Liver (tissue), 10 donors: ENCODE measurements around the gene KRTAP22-1. TPM values are rescaled to one million over a fixed set of nuclear protein-coding genes. Genes with fewer than 3 reads are reported as not detected.

Source experiments
- DNase-seq: peaks from one replicate; pipeline ENCODE4 v3.0.0-alpha.2; 2017; ENCODE audit warnings: low spot score
- H3K27ac ChIP-seq, 2 donors: one replicate each; pipeline ENCODE4 v1.7.0; 2013; ENCODE audit warnings: inconsistent platforms in 2 of 2, low read length in 2 of 2, control low read depth in 1 of 2, low read depth in 1 of 2, mild to moderate bottlenecking in 1 of 2
- H3K27me3 ChIP-seq, 4 donors: one replicate each; pipeline versions ENCODE4 v1.6.1 to v1.7.0; 2013; ENCODE audit warnings: low read length in 3 of 4, inconsistent platforms in 1 of 4, mild to moderate bottlenecking in 1 of 4, moderate library complexity in 1 of 4; ENCODE audit not compliant: control insufficient read depth in 4 of 4, insufficient read depth in 4 of 4
- H3K36me3 ChIP-seq, 4 donors: one replicate each; pipeline versions ENCODE4 v1.6.1 to v1.7.0; 2013; ENCODE audit warnings: low read length in 3 of 4, mild to moderate bottlenecking in 3 of 4, low read depth in 1 of 4, moderate library complexity in 1 of 4; ENCODE audit not compliant: control insufficient read depth in 4 of 4, insufficient read depth in 3 of 4
- H3K4me1 ChIP-seq, 4 donors: one replicate each; pipeline versions ENCODE4 v1.6.1 to v1.7.0; 2013; ENCODE audit warnings: low read length in 3 of 4, mild to moderate bottlenecking in 3 of 4, moderate library complexity in 1 of 4; ENCODE audit not compliant: control insufficient read depth in 4 of 4, insufficient read depth in 4 of 4
- H3K4me3 ChIP-seq, 3 donors: one replicate each; pipeline versions ENCODE4 v1.6.1 to v1.7.0; 2013; ENCODE audit warnings: low read length in 3 of 3, control low read depth in 1 of 3, low read depth in 1 of 3, mild to moderate bottlenecking in 1 of 3
- H3K9ac ChIP-seq, 2 donors: one replicate each; pipeline ENCODE4 v1.7.0; 2013; ENCODE audit warnings: low read length in 2 of 2, mild to moderate bottlenecking in 2 of 2, moderate library complexity in 2 of 2, control low read depth in 1 of 2, low read depth in 1 of 2
- H3K9me3 ChIP-seq, 4 donors: one replicate each; pipeline versions ENCODE4 v1.6.1 to v1.7.0; 2013; ENCODE audit warnings: low read length in 3 of 4; ENCODE audit not compliant: control insufficient read depth in 4 of 4
- EGR1 ChIP-seq, 2 donors: IDR thresholded peaks; 2 replicates each; pipeline ENCODE4 v1.6.1; 2016 to 2018; ENCODE audit warnings: antibody characterized with exemption in 2 of 2, low read depth in 2 of 2
- FOXA2 ChIP-seq: IDR thresholded peaks from 2 replicates; pipeline ENCODE4 v1.6.1; 2016; ENCODE audit warnings: antibody characterized with exemption
- GABPA ChIP-seq, 2 donors: IDR thresholded peaks in 1 of 2; conservative IDR thresholded peaks in 1 of 2; 2 replicates each; pipeline ENCODE4 v1.6.1; 2016; ENCODE audit warnings: antibody characterized with exemption in 2 of 2, mild to moderate bottlenecking in 1 of 2, moderate library complexity in 1 of 2
- HNF4A ChIP-seq, 2 donors: conservative IDR thresholded peaks; 2 replicates each; pipeline ENCODE4 v1.6.1; 2016; ENCODE audit warnings: antibody characterized with exemption in 2 of 2, mild to moderate bottlenecking in 2 of 2
- HNF4G ChIP-seq: IDR thresholded peaks from 2 replicates; pipeline ENCODE4 v1.6.1; 2016; ENCODE audit warnings: antibody characterized with exemption
- JUND ChIP-seq, 2 donors: IDR thresholded peaks; 2 replicates each; pipeline ENCODE4 v1.6.1; 2016; ENCODE audit warnings: antibody characterized with exemption in 2 of 2
- NR2F2 ChIP-seq: IDR thresholded peaks from 2 replicates; pipeline ENCODE4 v1.6.1; 2016; ENCODE audit warnings: antibody characterized with exemption
- RAD21 ChIP-seq, 2 donors: IDR thresholded peaks; 2 replicates each; pipeline ENCODE4 v1.6.1; 2016; ENCODE audit warnings: antibody characterized with exemption in 2 of 2, mild to moderate bottlenecking in 2 of 2
- RXRA ChIP-seq, 2 donors: IDR thresholded peaks; 2 replicates each; pipeline ENCODE4 v1.6.1; 2017 to 2018; ENCODE audit warnings: antibody characterized with exemption in 2 of 2, mild to moderate bottlenecking in 1 of 2
- TAF1 ChIP-seq: conservative IDR thresholded peaks from 2 replicates; pipeline ENCODE4 v1.6.1; 2016; ENCODE audit warnings: antibody characterized with exemption, mild to moderate bottlenecking
- WGBS: extraction: QIAGEN DNeasy Blood & Tissue Kit; methylation state at CpG from one replicate; pipeline ENCODE4 v1.1.7; 2013; 5-methylcytosine and 5-hydroxymethylcytosine counted together
- polyA plus RNA-seq, 2 donors: library from polyadenylated mRNA; stranded (reverse) in 1 of 2; unstranded in 1 of 2; fragments of 200-250 nt in 1 of 2; fragments of >200 nt in 1 of 2; fragmentation: Nextera tagmentation in 1 of 2; extraction: Ambion mirVana in 1 of 2; gene quantifications; one replicate each; pipeline versions ENCODE4 v1.2.1 to v1.2.3, GENCODE V29; 2013 to 2015
- small RNA-seq: library from RNA; depleted of rRNA; stranded (forward); fragments of <200 nt; gene quantifications from one replicate; pipeline ENCODE3, GENCODE V24; 2014
- total RNA-seq, 2 donors: library from RNA; depleted of rRNA; stranded (reverse); fragments of >200 nt; gene quantifications; one replicate each; pipeline ENCODE4 v1.2.3, GENCODE V29; 2014
- TF ChIP-seq, protein P1 (sequence below): IDR thresholded peaks from 2 replicates; pipeline ENCODE4 v1.6.1; 2016; ENCODE audit warnings: antibody characterized with exemption
- TF ChIP-seq, protein P2 (sequence below): IDR thresholded peaks from 2 replicates; pipeline ENCODE4 v1.6.1; 2016; ENCODE audit warnings: antibody characterized with exemption
- TF ChIP-seq, protein P3 (sequence below): IDR thresholded peaks from 2 replicates; pipeline ENCODE4 v1.6.1; 2016; ENCODE audit warnings: antibody characterized with exemption
- TF ChIP-seq, protein P4 (sequence below): fragments of 150-350 bp; IDR thresholded peaks from 2 replicates; pipeline ENCODE4 v1.5.1; 2017; ENCODE audit warnings: improper control_type of control experiment, low read depth, low read length; ENCODE audit not compliant: missing input control
- donor health status: healthy.
- donor health status: healthy.
- donor health status: healthy.
- donor health status: healthy.
- donor health status: healthy.

KRTAP22-1 gene
- total and polyA plus RNA-seq, 4 donors: not detected

- TF ChIP-seq, protein P1, sequence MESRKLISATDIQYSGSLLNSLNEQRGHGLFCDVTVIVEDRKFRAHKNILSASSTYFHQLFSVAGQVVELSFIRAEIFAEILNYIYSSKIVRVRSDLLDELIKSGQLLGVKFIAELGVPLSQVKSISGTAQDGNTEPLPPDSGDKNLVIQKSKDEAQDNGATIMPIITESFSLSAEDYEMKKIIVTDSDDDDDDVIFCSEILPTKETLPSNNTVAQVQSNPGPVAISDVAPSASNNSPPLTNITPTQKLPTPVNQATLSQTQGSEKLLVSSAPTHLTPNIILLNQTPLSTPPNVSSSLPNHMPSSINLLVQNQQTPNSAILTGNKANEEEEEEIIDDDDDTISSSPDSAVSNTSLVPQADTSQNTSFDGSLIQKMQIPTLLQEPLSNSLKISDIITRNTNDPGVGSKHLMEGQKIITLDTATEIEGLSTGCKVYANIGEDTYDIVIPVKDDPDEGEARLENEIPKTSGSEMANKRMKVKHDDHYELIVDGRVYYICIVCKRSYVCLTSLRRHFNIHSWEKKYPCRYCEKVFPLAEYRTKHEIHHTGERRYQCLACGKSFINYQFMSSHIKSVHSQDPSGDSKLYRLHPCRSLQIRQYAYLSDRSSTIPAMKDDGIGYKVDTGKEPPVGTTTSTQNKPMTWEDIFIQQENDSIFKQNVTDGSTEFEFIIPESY: no peak
- TF ChIP-seq, protein P2, sequence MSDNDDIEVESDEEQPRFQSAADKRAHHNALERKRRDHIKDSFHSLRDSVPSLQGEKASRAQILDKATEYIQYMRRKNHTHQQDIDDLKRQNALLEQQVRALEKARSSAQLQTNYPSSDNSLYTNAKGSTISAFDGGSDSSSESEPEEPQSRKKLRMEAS: no peak
- TF ChIP-seq, protein P3, sequence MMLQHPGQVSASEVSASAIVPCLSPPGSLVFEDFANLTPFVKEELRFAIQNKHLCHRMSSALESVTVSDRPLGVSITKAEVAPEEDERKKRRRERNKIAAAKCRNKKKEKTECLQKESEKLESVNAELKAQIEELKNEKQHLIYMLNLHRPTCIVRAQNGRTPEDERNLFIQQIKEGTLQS: no peak
- TF ChIP-seq FOXA2 (no peak), EGR1 (IDR thresholded peaks at IDR 0.05; ENCODE audit: low read depth in 2 of 2) (no peak), HNF4G (no peak)
Measured at GRCh38 chr21:30642564-30642963, 41.7 kb downstream of the KRTAP22-1 start, which contains the start of gene KRTAP20-3 (continued).

DNA sequence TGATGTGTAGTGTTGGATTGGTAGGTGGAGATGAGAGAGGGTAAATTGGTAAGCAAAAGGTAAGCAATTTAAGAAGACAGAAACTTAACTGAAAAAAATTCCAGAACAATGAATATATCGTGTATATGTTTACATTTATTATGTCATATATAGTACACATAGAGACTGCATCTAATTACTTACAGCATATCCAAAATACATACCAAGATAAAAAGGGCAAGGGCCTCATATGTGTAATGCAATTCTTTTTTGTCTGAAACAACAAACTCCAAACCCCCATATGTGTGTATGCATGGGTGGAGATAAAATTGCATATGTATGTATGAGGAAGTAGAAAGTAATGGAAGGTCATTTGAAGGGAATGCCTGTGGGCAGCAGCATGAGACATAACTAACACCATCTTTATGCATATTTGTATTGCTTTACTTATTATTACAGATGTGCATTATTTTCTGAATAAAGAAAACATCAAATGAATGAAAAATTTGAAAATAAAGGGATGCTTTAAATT is 46.1 kb downstream of the KRTAP22-1 start:
- WGBS: 72% methylated on average over 1 of the region's 1 CpG
- H3K9me3 ChIP-seq: no peaks in the 10 kb centered on the region
- peaks cover 0 to 3% (median 0%) of the 10 kb centered on the region in 4 donors for H3K27me3 ChIP-seq
- H3K4me1 ChIP-seq: no peaks in the 10 kb centered on the region
- H3K27ac ChIP-seq: no peak overlapping the region
- no peaks in the 10 kb centered on the region for H3K36me3 ChIP-seq
- no peak for DNase-seq
- H3K4me3 ChIP-seq: no peak overlapping the region
- no peak overlapping the region for H3K9ac ChIP-seq
- TF ChIP-seq TAF1: no peak
- no peak for TF ChIP-seq HNF4A (conservative IDR thresholded peaks at IDR 0.05)
- no peak for TF ChIP-seq FOXA2
- no peak for TF ChIP-seq HNF4G
- no peak for TF ChIP-seq RXRA (IDR thresholded peaks at IDR 0.05)
- TF ChIP-seq GABPA (IDR thresholded peaks at IDR 0.05 in 1 of 2, conservative IDR thresholded peaks at IDR 0.05 in 1 of 2): no peak
- TF ChIP-seq EGR1 (IDR thresholded peaks at IDR 0.05; ENCODE audit: low read depth in 2 of 2): no peak
- TF ChIP-seq, protein P2: no peak
- TF ChIP-seq, protein P3: no peak
- TF ChIP-seq, protein P4, sequence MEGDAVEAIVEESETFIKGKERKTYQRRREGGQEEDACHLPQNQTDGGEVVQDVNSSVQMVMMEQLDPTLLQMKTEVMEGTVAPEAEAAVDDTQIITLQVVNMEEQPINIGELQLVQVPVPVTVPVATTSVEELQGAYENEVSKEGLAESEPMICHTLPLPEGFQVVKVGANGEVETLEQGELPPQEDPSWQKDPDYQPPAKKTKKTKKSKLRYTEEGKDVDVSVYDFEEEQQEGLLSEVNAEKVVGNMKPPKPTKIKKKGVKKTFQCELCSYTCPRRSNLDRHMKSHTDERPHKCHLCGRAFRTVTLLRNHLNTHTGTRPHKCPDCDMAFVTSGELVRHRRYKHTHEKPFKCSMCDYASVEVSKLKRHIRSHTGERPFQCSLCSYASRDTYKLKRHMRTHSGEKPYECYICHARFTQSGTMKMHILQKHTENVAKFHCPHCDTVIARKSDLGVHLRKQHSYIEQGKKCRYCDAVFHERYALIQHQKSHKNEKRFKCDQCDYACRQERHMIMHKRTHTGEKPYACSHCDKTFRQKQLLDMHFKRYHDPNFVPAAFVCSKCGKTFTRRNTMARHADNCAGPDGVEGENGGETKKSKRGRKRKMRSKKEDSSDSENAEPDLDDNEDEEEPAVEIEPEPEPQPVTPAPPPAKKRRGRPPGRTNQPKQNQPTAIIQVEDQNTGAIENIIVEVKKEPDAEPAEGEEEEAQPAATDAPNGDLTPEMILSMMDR: no peak
- TF ChIP-seq NR2F2: no peak
- TF ChIP-seq RAD21 (IDR thresholded peaks at IDR 0.05): no peak
- TF ChIP-seq JUND (IDR thresholded peaks at IDR 0.05): no peak

Small RNA genes lying within 50 kb of the gene (small RNA-seq; reads per million reads assigned to genes)
- gene KRTAP20-1: not detected
- gene KRTAP20-3: not detected
- gene KRTAP20-4: not detected
- not detected for gene KRTAP22-1
- not detected for gene KRTAP22-2

Other genes starting within 250 kb of the KRTAP22-1 start
- not detected for gene KRTAP13-2, start 228.8 kb upstream of the KRTAP22-1 start, total RNA-seq
- gene KRTAP13-2, start 228.8 kb upstream of the KRTAP22-1 start, polyA plus RNA-seq: not detected
- gene KRTAP13-1, start 205.1 kb upstream of the KRTAP22-1 start, total RNA-seq: not detected
- not detected for gene KRTAP13-1, start 205.1 kb upstream of the KRTAP22-1 start, polyA plus RNA-seq
- gene KRTAP13-3, start 175.2 kb upstream of the KRTAP22-1 start, total RNA-seq: not detected
- not detected for gene KRTAP13-3, start 175.2 kb upstream of the KRTAP22-1 start, polyA plus RNA-seq
- not detected for gene KRTAP13-4, start 170.9 kb upstream of the KRTAP22-1 start, total RNA-seq
- gene KRTAP13-4, start 170.9 kb upstream of the KRTAP22-1 start, polyA plus RNA-seq: not detected
- not detected for gene KRTAP15-1, start 160.8 kb upstream of the KRTAP22-1 start, total RNA-seq
- not detected for gene KRTAP15-1, start 160.8 kb upstream of the KRTAP22-1 start, polyA plus RNA-seq
- gene KRTAP19-1, start 120.7 kb upstream of the KRTAP22-1 start, total RNA-seq: not detected
- gene KRTAP19-1, start 120.7 kb upstream of the KRTAP22-1 start, polyA plus RNA-seq: not detected
- not detected for gene KRTAP19-2, start 113.7 kb upstream of the KRTAP22-1 start, total RNA-seq
- not detected for gene KRTAP19-2, start 113.7 kb upstream of the KRTAP22-1 start, polyA plus RNA-seq
- gene KRTAP19-3, start 109.1 kb upstream of the KRTAP22-1 start, total RNA-seq: not detected
- not detected for gene KRTAP19-3, start 109.1 kb upstream of the KRTAP22-1 start, polyA plus RNA-seq
- not detected for gene KRTAP19-4, start 103.9 kb upstream of the KRTAP22-1 start, total RNA-seq
- not detected for gene KRTAP19-4, start 103.9 kb upstream of the KRTAP22-1 start, polyA plus RNA-seq
- not detected for gene KRTAP19-5, start 98.9 kb upstream of the KRTAP22-1 start, total RNA-seq
- gene KRTAP19-5, start 98.9 kb upstream of the KRTAP22-1 start, polyA plus RNA-seq: not detected
- not detected for gene KRTAP19-6, start 59.2 kb upstream of the KRTAP22-1 start, total RNA-seq
- gene KRTAP19-6, start 59.2 kb upstream of the KRTAP22-1 start, polyA plus RNA-seq: not detected
- gene KRTAP19-7, start 39.8 kb upstream of the KRTAP22-1 start, total RNA-seq: not detected
- gene KRTAP19-7, start 39.8 kb upstream of the KRTAP22-1 start, polyA plus RNA-seq: not detected
- not detected for gene KRTAP22-2, start 10.7 kb upstream of the KRTAP22-1 start, total RNA-seq
- gene KRTAP22-2, start 10.7 kb upstream of the KRTAP22-1 start, polyA plus RNA-seq: not detected
- not detected for gene KRTAP6-3, start 8.6 kb upstream of the KRTAP22-1 start, total RNA-seq
- gene KRTAP6-3, start 8.6 kb upstream of the KRTAP22-1 start, polyA plus RNA-seq: not detected
- not detected for gene KRTAP6-2, start 2.2 kb upstream of the KRTAP22-1 start, total RNA-seq
- gene KRTAP6-2, start 2.2 kb upstream of the KRTAP22-1 start, polyA plus RNA-seq: not detected
- not detected for gene KRTAP6-1, start 12.8 kb downstream of the KRTAP22-1 start, total RNA-seq
- not detected for gene KRTAP6-1, start 12.8 kb downstream of the KRTAP22-1 start, polyA plus RNA-seq
- gene KRTAP20-1, start 15.3 kb downstream of the KRTAP22-1 start, total RNA-seq: not detected
- gene KRTAP20-1, start 15.3 kb downstream of the KRTAP22-1 start, polyA plus RNA-seq: not detected
- gene KRTAP20-4, start 19.5 kb downstream of the KRTAP22-1 start, total RNA-seq: not detected
- not detected for gene KRTAP20-4, start 19.5 kb downstream of the KRTAP22-1 start, polyA plus RNA-seq
- gene KRTAP20-2, start 34.1 kb downstream of the KRTAP22-1 start, total RNA-seq: not detected
- not detected for gene KRTAP20-2, start 34.1 kb downstream of the KRTAP22-1 start, polyA plus RNA-seq
- gene KRTAP20-3, start 41.8 kb downstream of the KRTAP22-1 start, total RNA-seq: not detected
- not detected for gene KRTAP20-3, start 41.8 kb downstream of the KRTAP22-1 start, polyA plus RNA-seq
- gene KRTAP21-3, start 117.7 kb downstream of the KRTAP22-1 start, total RNA-seq: not detected
- not detected for gene KRTAP21-3, start 117.7 kb downstream of the KRTAP22-1 start, polyA plus RNA-seq
- gene KRTAP21-2, start 146.2 kb downstream of the KRTAP22-1 start, total RNA-seq: not detected
- not detected for gene KRTAP21-2, start 146.2 kb downstream of the KRTAP22-1 start, polyA plus RNA-seq
- gene KRTAP21-1, start 154.3 kb downstream of the KRTAP22-1 start, total RNA-seq: not detected
- gene KRTAP21-1, start 154.3 kb downstream of the KRTAP22-1 start, polyA plus RNA-seq: not detected
- gene KRTAP8-1, start 212.2 kb downstream of the KRTAP22-1 start, total RNA-seq: not detected
- not detected for gene KRTAP8-1, start 212.2 kb downstream of the KRTAP22-1 start, polyA plus RNA-seq
- gene KRTAP7-1, start 228.7 kb downstream of the KRTAP22-1 start, total RNA-seq: not detected
- gene KRTAP7-1, start 228.7 kb downstream of the KRTAP22-1 start, polyA plus RNA-seq: not detected